Activated naive CD4-positive, alpha-beta T cell treated with Interleukin-2 at 50 U/mL for 16 hours (primary cell): ENCODE data around the gene PSAPL1.

Source experiments
- DNase-seq: peaks from one replicate; pipeline ENCODE4 v3.0.0-alpha.2; 2020

The PSAPL1 gene, protein sequence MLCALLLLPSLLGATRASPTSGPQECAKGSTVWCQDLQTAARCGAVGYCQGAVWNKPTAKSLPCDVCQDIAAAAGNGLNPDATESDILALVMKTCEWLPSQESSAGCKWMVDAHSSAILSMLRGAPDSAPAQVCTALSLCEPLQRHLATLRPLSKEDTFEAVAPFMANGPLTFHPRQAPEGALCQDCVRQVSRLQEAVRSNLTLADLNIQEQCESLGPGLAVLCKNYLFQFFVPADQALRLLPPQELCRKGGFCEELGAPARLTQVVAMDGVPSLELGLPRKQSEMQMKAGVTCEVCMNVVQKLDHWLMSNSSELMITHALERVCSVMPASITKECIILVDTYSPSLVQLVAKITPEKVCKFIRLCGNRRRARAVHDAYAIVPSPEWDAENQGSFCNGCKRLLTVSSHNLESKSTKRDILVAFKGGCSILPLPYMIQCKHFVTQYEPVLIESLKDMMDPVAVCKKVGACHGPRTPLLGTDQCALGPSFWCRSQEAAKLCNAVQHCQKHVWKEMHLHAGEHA

DNA sequence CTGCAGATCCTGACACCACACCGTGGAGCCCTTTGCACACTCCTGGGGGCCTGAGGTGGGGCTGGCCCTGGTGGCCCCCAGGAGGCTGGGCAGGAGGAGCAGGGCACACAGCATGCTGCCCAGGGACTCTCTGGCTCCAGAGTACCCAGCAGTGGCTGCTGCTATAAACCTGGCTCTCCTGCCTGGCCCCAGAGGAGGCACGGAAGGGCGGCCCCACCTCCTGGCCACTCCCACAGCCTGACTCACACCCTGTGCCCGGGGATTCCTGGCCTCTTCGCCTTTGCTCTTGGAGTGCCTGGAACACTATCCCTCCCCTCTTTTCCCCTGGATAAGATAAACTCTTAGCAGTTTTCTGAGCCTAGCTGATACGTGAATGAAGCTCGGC is at the start of gene PSAPL1:
TSS of gene PSAPL1 (minus strand) at position 165 of the 385 bp plus-strand sequence. CDS start at position 114, 51 bp downstream.
- no peak for DNase-seq

DNA sequence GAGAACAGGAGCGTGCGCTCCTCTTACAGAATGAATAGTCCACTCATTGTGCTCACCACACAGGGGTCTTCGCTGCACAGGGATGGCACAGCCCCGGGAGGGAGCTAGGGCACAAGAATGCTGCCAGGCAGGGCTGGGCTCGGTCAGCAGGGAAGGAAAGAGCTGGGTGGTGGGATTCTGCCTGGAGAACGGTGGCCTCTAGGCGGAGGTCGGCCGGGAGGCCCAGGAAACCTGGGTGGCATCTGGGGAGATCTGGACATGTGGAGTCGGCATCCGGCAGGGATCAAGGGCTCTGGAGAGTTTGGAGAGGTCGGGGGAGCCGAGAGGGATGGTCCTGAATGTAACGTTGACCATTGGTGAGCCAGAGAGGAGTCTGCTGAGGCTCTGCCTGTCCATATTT is 46.5 kb upstream of the PSAPL1 start:
- DNase-seq, result no peak

DNA sequence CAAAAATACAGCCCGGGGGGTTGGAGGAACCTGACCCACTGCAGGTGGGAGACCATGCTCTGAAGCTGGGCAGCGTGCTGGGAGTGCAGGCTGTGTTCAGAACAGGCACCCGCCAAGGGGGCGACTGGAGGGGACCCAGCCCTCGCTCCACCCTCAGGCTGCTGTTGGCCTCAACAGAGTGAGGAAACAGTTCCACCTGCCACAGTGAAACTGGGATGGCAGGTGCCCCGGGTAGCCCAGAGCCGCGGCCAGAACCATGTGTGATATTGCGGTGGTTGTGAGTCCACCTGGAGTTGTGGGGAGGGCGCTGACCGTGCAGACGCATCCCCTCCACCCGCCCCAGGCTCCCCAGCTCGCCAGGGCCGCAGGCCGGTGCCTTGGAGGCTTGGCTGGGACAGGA is 45.7 kb upstream of the PSAPL1 start:
- DNase-seq, result no peak

DNA sequence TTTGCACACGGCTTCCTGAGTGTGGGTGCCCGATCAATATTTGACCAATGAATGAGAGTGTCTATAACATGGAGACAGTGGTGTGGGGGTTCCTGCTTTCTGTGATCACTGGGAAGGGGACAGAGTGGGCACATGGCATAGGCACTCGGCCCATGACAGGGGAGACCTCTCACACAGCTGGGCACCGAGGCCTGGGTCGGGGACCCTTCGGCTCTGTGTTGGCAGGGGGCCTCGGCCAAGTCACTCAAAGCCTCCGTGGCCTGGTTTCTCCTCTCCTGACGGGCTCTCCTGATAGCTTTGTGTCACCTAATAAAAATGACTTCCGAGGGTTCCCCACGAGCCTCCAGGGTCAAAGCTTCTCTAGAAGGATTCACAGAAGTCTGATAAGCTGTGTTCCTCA is 43.9 kb upstream of the PSAPL1 start:
- DNase-seq, result no peak

DNA sequence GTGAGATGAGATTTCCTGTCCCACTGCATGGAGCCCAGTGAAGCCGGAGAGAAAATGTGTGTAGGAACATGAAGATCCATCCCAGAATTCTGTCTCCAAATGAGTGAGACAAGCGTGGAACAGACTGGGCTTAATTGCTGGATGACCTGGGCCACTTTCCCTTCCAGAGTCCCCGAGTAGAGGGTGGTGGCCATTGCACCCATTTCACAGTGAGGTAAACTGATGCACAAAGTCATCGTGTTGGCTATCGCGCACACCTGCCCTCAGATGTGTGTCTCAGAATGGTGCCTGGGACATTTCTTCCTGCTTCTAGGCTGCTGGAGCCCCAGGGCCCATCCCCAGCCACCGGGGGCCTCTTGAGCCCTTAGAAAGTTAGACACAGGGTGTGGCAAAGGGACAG is 43.0 kb upstream of the PSAPL1 start:
- DNase-seq, result no peak

DNA sequence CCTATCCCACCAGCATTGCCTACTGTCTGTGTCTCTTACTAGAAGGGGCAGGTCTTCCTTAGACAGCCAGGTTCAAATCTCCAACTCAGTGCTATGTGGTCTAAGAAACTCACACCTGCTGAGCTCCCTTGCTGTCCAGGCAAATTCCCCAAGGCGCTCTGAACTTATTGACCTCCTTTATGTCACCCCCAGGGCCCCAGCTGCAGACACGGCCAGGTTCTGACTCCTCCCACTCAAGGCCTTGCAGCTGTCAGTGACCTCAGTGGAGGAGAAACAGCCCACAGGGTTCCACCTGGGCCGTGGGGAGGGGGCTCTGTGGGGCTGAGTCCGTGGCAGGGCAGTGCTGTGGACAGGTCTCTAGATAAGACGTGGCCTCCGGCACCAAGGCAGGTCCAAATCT is 42.1 kb upstream of the PSAPL1 start:
- no peak for DNase-seq

DNA sequence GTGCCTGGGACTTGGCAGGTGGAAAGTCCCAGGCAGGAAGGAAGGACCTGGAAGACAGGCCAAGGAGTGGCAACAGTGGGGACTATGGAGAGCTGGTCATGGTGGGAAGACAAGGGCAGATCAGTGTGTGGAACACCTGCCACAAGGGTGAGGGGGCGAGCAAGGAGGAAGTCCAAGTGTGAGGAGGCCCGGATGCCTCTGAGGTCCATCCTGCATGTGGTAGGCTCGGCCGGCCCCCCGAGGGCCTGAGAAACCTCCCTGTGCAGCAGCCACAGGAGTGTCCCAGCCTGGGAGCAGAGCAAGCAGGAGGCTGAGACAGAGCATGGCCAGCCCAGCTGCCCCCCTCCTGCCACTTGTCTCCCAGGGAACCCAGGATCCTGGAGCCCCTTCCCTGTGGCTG is 40.5 kb upstream of the PSAPL1 start:
- no peak for DNase-seq

DNA sequence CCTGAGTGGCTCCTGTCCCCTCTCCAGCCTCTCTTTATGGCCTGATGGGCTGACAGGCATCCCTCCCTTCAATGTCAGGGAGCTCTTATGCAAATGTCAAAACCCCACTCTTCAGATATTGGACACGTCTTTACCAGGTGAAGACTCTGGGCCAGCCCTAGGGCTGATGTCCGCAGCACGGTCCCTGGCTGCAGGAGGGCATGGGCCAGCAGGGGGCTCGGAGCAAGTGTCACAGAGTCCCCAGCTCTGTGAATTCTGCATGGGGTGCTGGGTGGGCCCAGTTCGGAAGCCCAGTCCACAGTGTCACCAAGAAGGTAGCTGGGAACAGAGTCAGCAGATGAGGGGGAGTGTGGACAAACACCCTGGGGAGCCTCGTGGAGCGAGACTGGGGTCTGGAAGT is 39.6 kb upstream of the PSAPL1 start:
- DNase-seq, result no peak

DNA sequence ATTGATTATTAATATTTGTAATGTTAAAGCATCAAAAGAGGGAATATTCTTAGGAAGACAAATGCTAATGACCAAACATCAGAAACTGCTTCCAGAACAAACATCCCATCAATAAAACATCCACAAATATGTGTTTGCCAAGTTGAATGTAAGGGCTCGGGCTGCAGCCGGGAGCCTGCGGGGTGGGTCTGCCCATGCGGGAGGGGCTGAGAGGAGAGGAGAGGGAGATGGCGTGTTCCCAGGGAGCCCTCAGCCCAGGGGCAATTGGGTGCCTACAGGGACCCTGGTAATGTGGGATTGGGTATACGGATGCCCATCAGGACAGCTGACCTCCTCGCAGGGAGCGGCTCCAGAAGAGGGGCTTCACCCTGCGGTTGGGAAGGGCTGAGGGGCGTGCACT is 38.4 kb upstream of the PSAPL1 start:
- no peak for DNase-seq

DNA sequence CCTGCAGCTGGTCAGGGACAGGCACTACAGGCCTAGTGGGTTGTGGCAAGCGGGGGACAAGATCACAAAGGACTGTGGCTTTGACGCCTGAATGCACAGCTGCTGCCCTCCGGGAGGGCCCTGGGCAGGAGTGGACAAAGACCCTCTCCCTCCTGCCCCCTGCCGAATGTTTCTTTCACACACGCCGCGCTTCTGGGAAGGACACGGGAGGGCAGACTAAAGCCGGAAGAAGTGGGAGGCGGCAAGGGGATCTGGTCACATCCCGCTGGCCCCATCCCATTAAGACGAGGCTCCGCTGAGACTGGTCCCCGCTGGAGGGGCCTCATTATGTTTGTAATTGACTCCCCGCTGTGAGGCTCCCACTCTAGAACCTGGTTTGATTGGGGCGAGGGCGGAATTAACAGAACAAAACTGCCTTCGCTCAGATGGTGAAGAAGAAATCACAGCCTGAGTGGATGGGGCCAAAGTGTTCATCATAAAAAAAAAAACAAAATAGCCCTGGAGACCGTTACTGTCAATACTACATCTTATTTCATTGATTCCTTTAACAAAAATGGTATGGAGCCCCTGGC is 37.8 kb upstream of the PSAPL1 start:
- DNase-seq, result no peak

DNA sequence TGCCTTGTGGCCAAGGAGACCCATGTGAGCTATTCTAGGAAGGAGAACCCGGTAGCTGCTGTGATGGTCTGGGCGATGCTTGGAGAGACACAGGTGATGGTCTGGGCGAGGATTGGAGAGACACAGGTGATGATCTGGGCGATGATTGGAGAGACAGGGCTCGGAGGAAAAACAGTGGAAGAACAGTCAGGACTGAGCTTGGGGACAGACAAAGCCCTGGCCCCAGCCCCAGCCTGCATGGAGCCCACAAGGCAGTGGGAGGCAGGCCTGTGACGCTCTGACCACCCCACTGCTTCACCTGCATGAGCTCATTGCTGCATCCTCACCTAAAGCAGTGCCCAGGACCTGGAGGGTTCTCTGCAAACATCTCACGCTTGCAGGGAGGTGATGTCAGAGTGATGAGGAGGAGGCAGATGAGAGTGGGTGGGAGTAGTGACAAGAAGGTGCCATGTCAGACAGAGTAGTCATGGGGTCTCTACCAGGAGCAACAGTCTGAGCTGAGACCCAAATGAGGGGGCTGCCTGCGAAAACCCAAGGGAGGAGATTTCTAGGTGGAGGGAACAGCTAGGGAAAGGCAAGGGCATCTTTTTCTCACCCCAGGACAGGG is 35.9 kb upstream of the PSAPL1 start:
- DNase-seq, result no peak

DNA sequence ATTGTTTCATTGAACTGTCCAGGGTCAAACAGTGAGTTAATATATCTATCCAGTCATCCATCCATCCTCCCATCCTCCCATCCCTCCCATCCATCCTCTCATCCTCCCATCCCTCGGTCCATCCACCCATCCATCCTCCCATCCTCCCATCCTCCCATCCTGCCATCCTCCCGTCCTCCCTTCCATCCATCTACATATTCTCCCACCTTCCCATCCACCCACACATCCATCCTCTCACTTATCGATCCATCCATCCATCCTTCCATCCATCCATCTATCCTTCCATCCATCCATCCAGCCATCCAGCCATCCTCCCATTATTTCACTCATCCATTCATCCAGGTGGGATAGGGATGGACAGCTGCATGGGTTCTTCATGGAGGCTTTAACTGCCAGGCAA is 35.4 kb upstream of the PSAPL1 start:
- DNase-seq, result no peak

DNA sequence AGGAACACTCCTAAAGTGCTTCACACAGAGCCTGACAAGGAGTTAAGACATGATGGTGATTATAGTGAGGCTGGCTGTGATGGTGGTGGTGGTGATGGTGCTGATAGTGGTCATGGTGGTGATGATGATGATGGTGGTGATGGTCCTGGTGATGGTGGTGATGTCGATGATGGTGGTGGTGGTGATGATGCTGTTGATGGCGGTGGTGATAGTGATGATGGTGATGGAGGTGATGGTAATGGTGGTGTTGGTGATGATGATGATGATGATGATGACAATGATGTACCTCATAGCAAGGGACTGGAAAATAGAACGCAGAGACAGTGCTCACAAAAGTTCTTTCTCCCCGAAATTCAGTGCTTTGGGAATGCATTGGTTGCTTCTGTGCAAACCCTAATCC is 34.3 kb upstream of the PSAPL1 start:
- DNase-seq, result no peak

DNA sequence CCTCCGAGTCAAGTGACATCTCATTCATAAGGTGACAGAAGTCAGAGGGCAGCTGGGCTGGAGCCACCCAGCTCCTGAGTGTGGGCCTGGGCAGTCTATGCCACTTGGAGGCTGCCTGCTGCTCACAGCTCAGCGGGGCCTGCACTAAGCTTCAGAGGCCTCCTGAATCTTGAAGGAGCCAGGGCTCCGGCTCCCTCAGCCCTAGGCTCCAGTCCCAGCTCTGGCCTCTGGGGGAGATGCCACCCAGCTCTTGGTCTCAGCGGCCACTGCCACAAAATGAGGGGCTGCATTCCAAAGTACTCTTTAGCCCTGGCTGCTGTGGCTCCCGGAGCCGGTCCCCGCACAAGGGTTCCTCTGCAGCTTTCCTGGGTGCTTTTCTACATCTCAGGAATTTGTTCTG is 32.7 kb upstream of the PSAPL1 start:
- no peak for DNase-seq

DNA sequence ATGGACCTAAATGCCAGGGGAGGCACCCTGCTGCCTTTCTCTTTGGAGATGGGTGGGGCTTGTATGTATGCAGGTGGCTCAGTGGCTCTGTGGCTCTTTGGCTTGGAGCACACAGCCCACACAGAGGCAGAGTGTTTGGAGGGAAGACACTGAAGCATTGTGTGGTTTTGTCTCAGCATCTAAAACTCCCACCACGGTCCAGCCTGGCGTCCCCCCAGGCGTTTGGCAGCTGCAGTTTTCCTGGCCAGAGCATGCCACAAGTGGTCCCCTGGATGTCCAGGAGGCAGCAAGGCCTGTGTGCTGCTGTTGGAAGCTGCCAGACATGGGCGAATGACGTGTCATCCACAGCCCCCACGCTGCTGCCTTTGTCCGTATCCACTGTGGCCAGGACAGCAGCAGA is 32.2 kb upstream of the PSAPL1 start:
- DNase-seq, result no peak

DNA sequence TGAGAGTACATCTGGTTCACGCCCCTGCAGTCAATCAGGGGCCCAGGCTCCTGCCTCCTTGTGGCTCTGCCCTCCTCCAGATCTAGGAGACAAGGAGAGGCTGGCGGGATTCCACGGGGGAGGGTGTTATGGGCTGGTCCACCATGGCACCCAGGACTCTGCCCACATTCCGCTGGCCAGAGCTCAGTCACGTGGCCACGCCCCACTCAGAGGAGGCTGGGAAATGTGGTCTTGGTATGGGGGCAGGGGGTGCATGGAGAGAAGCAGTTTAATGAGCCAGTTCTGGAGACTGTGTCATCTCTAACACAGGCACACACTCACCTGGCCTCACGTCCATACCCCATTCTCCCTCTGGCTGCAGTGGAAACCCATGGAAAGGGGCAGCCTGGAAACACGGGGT is 31.5 kb upstream of the PSAPL1 start:
- no peak for DNase-seq

DNA sequence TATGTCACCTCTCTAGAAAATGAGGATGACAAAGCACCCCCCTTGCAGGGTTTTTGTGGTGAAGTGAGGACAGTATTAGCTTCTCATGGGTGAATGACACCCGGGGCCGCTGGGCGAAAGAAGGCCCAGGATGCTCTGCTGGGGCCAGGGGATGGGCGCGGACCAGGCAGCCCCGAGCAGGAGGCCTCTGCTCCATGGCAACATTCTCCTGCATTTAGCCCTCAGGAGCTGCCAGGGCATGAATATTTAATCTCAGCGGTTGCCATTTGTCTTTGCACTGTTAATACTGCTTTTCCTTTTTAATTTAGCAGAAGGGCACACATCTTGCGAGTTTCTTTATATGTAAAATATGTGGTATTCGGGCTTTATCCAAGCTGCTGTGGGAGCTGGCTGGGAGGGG is 30.3 kb upstream of the PSAPL1 start:
- DNase-seq, result no peak

DNA sequence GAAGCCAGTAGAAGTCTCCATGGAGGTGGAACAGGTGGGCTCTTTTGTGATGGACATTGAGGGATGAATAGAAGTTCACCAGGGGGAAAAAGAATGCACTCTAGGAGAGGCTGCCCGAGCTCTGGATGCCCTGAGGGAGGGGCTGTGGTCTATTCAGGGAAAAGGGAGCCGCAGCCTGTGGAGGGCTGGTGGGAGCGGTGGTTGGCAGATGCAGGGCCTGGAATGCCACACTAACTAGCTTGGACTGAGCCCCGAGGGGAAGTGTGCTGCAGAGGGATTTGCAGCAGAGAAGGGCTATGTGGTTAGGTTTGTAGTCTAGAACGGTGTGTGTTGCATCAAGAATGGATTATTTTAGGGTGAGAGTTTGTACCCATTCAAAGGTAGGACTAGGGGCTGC is 29.5 kb upstream of the PSAPL1 start:
- DNase-seq, result no peak

DNA sequence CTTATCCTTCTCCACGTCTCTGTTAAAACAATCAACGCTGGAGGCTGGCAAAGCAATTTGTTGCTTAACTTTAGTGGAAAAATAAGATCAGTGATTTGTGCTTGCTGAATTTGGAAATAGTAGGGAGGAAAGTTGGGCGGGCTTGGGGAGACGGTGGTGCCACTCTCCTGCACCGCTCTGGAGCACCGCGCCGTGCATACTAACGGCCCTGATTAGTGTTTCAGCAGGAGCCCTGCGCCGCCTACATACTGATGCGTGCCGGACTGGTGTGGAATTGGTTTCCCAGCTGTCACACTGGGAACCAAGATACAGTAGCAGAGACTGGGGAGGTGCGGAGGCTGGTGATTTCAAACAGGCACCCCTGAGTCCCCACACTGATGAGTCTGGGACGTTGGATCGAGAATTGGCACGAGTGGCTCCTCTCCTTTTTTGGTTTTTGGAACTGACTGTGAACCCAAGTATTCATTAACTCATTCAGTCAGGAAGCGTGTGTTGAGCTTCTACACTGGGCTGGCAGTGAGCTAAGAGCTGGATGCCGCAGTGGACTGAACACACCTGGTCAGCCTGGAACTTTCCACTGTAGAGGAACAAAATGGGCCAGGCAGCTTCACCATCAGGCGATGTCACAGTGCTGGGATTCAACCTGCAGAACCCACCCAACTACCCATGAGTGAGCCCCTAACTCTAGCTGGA is 29.0 kb upstream of the PSAPL1 start:
- DNase-seq, result no peak

DNA sequence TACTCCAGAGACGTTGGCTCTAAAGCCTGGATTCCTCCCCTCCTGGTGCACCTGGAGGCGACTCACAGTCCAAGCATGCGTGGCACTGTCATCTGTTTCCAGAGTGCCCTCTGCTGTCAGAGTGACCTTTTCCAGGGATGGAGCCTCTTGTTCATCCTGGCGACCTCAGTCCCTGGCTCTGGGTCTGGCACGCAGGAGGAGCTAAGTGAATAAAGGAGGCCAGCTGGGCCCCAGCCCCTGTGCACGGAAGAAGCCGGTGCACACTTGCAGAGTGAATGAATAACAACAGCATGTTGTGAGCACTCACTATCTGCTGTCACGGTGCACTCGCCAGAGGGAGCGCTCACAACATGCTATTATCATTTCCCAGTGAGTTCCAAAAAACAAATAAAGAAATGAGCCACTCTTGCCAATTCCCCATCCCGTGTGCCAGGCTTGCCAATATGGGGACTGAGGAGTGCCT is 27.8 kb upstream of the PSAPL1 start:
- DNase-seq, result no peak

DNA sequence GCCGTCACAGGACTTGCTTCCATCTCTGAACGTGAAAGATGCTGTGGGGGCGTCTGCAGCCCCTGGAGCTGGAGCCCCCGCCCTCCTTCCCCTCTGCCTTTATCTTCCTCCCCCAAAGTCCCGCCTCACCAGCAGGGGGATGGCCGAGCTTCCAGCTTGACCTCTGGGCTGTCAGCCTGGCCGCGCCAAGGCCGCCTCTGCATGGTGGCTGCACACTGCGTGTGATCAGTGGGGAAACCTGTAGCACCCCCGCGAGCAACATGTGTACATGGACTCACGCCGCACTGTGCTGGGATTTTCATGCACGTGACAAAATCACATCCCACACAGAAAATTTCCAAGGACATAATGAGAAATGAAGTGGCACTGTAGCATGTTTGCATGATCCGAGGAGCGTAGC is 26.5 kb upstream of the PSAPL1 start:
- no peak for DNase-seq

DNA sequence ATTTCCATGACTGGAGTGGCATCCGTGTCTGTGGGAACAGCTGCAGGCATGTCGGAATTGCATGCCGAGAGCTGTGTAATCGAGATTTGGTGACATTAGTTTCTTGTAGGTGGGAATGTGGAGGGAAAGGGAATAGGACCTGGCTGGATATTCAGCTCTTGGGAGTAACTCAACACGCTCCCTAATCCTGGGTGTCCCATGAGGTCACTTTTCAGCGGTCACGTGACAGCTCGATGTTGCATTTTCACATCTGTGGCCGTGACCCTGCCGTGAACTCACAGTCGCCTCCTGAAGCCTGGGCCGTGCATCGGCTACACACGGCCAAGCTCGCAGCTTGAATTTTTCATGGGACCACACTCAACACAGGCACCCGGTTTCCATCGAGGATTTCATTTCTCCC is 25.8 kb upstream of the PSAPL1 start:
- no peak for DNase-seq

DNA sequence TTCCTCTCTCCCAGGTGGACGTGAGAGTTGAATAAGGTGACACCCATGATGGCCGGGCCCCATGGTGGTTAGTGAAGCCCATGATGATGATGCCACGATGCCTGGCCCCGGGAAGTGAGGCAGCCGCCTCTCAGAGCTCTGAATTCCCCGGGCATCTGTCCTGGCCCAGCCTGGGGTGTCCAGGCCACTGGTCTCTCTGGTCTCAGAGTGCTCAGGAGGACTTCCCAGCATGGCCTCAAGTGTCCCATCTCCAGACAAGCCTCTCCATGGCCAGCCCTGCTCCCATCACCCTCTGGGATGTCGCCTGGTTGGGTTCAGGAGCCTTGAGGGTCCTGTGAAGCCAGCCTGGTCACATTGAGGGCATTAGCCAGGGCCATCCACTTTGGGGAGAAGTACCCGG is 24.7 kb upstream of the PSAPL1 start:
- DNase-seq, result no peak

DNA sequence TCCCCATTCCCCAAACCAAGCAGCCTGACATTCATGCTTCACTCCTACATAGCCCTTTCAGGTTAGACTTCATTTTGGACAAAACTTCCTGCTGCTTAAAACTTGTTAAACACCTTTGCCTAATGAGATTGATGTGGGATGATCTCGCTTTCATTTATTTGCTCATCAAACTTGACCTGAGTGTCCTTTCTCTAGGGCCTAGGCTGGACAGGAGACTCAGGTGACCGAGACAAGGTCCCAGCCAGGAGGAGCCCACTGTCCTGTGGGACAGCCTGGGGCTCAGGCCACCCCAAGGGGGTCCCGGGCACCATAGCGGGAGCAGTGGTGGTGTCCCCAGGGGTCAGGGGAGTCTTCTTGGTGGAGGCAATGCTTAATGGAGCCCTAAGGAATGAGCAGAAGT is 23.7 kb upstream of the PSAPL1 start:
- DNase-seq, result no peak
